Neural progenitor cell (in vitro differentiated cells): ENCODE results near the gene GXYLT1. TPM values are rescaled to one million over a fixed set of nuclear protein-coding genes. Genes with fewer than 3 reads are reported as not detected.

ENCODE experiments used
- DNase-seq: peaks from one replicate; pipeline ENCODE4 v3.0.0-alpha.2; 2016; ENCODE audit warnings: low spot score
- H2AFZ ChIP-seq: fragments of 200-600 bp; sonication (generic); replicated peaks from 2 replicates; pipeline ENCODE4 v1.6.1; 2016; ENCODE audit warnings: antibody characterized with exemption
- H3F3A ChIP-seq: fragments of 200-600 bp; sonication (generic); 2 replicates; pipeline ENCODE4 v1.6.1; 2016; ENCODE audit warnings: antibody characterized with exemption, low read depth
- H3K27ac ChIP-seq: fragments of 200-600 bp; sonication (generic); 2 replicates; pipeline ENCODE4 v1.5.1; 2016; ENCODE audit warnings: mild to moderate bottlenecking
- H3K27me3 ChIP-seq: fragments of 200-600 bp; sonication (generic); 2 replicates; pipeline ENCODE4 v1.6.1; 2016; ENCODE audit warnings: mild to moderate bottlenecking, moderate library complexity
- H3K36me3 ChIP-seq: fragments of 200-600 bp; sonication (generic); 2 replicates; pipeline ENCODE4 v1.5.1; 2016
- H3K4me1 ChIP-seq: fragments of 200-600 bp; sonication (generic); 2 replicates; pipeline ENCODE4 v1.6.1; 2016; ENCODE audit warnings: mixed run types
- H3K4me2 ChIP-seq: fragments of 200-600 bp; sonication (generic); 2 replicates; pipeline ENCODE4 v1.6.1; 2016
- H3K4me3 ChIP-seq: fragments of 200-600 bp; sonication (generic); 2 replicates; pipeline ENCODE4 v1.5.1; 2016
- H3K79me2 ChIP-seq: fragments of 200-600 bp; sonication (generic); 2 replicates; pipeline ENCODE4 v1.6.1; 2016; ENCODE audit warnings: low read depth
- H3K9ac ChIP-seq: fragments of 200-600 bp; sonication (generic); 2 replicates; pipeline ENCODE4 v1.6.1; 2016
- H3K9me3 ChIP-seq: fragments of 200-600 bp; sonication (generic); 2 replicates; pipeline ENCODE4 v1.5.1; 2016; ENCODE audit warnings: low read depth
- H4K20me1 ChIP-seq: fragments of 200-600 bp; sonication (generic); 2 replicates; pipeline ENCODE4 v1.6.1; 2016; ENCODE audit warnings: low read depth
- H3K27ac Mint-ChIP-seq: 3 replicates; pipeline ENCODE4 v1.8.0; 2021; ENCODE audit warnings: mixed read lengths
- H3K27me3 Mint-ChIP-seq: 2 replicates; pipeline ENCODE4 v1.8.0; 2022; ENCODE audit warnings: low read depth, mild to moderate bottlenecking, inconsistent platforms, moderate library complexity, mixed read lengths; ENCODE audit not compliant: insufficient read depth
- H3K36me3 Mint-ChIP-seq: 3 replicates; pipeline ENCODE4 v1.8.0; 2021; ENCODE audit warnings: mixed read lengths
- H3K4me1 Mint-ChIP-seq: 3 replicates; pipeline ENCODE4 v1.8.0; 2021; ENCODE audit warnings: mixed read lengths
- H3K4me3 Mint-ChIP-seq: 3 replicates; pipeline ENCODE4 v1.8.0; 2021; ENCODE audit warnings: mild to moderate bottlenecking, moderate library complexity, mixed read lengths
- H3K9me3 Mint-ChIP-seq: 3 replicates; pipeline ENCODE4 v1.8.0; 2020; ENCODE audit warnings: mixed read lengths
- CTCF ChIP-seq: fragments of 200-600 bp; sonication (generic); IDR thresholded peaks from 2 replicates; pipeline ENCODE4 v1.5.1; 2017; ENCODE audit warnings: antibody characterized with exemption, mild to moderate bottlenecking
- EZH2 ChIP-seq: fragments of 200-600 bp; sonication (generic); IDR thresholded peaks from 2 replicates; pipeline ENCODE4 v1.6.1; 2017; ENCODE audit warnings: antibody characterized with exemption, mild to moderate bottlenecking, moderate library complexity
- EZH2phosphoT487 ChIP-seq: fragments of 200-600 bp; sonication (generic); IDR thresholded peaks from 2 replicates; pipeline ENCODE4 v1.6.1; 2017; ENCODE audit warnings: antibody characterized with exemption
- total RNA-seq: library from RNA; depleted of rRNA; stranded (reverse); fragments of >200 nt; gene quantifications from 2 replicates; pipeline ENCODE4 v1.2.3, GENCODE V29; 2015; ENCODE audit warnings: low replicate concordance

Gene GXYLT1
- total RNA-seq, 1 donor from 2014 or later: 27.5 TPM

GRCh38 chr12:42039577-42039976 is 105.1 kb downstream of the GXYLT1 start:
- H3K9me3 Mint-ChIP-seq: peaks cover 11% of the 10 kb centered on the region
- peaks cover 4% of the 10 kb centered on the region for H3K27me3 Mint-ChIP-seq
- no peak overlapping the region for H3K4me3 ChIP-seq
- no peak overlapping the region for H3K4me3 Mint-ChIP-seq
- H3K27ac Mint-ChIP-seq: no peak overlapping the region
- no peak overlapping the region for H3K4me2 ChIP-seq
- no peaks in the 10 kb centered on the region for H3K27me3 ChIP-seq
- H3K36me3 ChIP-seq: no peaks in the 10 kb centered on the region
- no peaks in the 10 kb centered on the region for H3F3A ChIP-seq
- no peak overlapping the region for H3K27ac ChIP-seq
- no peaks in the 10 kb centered on the region for H3K9me3 ChIP-seq
- H3K4me1 ChIP-seq: no peaks in the 10 kb centered on the region
- H3K9ac ChIP-seq: no peak overlapping the region
- no peaks in the 10 kb centered on the region for H3K79me2 ChIP-seq
- no peak overlapping the region for H2AFZ ChIP-seq
- DNase-seq: no peak
- no peaks in the 10 kb centered on the region for H4K20me1 ChIP-seq
- TF ChIP-seq EZH2 (no peak), EZH2phosphoT487 (no peak), CTCF (no peak)
- H3K4me1 Mint-ChIP-seq: no peaks in the 10 kb centered on the region
- peaks cover 2% of the 10 kb centered on the region for H3K36me3 Mint-ChIP-seq

- H3K79me2 ChIP-seq: no peaks in the 10 kb centered on the region
- H3F3A ChIP-seq: no peaks in the 10 kb centered on the region
- H3K36me3 ChIP-seq: no peaks in the 10 kb centered on the region
- peaks cover 2% of the 10 kb centered on the region for H3K36me3 Mint-ChIP-seq
- peaks cover 11% of the 10 kb centered on the region for H3K9me3 Mint-ChIP-seq
- H4K20me1 ChIP-seq: no peaks in the 10 kb centered on the region
- no peak overlapping the region for H3K27ac Mint-ChIP-seq
- no peaks in the 10 kb centered on the region for H3K9me3 ChIP-seq
- no peak overlapping the region for H3K4me2 ChIP-seq
- H3K4me3 Mint-ChIP-seq: no peak overlapping the region
- no peak for DNase-seq
- H3K4me1 ChIP-seq: no peaks in the 10 kb centered on the region
- no peak overlapping the region for H3K4me3 ChIP-seq
- no peaks in the 10 kb centered on the region for H3K4me1 Mint-ChIP-seq
- no peak for TF ChIP-seq CTCF
- no peak for TF ChIP-seq EZH2
- TF ChIP-seq EZH2phosphoT487: no peak
- no peaks in the 10 kb centered on the region for H3K27me3 ChIP-seq
- peaks cover 4% of the 10 kb centered on the region for H3K27me3 Mint-ChIP-seq
- H3K9ac ChIP-seq: no peak overlapping the region
- no peak overlapping the region for H3K27ac ChIP-seq
- H2AFZ ChIP-seq: no peak overlapping the region
Observed at GRCh38 chr12:42039176-42039575, 105.5 kb downstream of the GXYLT1 start.

DNA sequence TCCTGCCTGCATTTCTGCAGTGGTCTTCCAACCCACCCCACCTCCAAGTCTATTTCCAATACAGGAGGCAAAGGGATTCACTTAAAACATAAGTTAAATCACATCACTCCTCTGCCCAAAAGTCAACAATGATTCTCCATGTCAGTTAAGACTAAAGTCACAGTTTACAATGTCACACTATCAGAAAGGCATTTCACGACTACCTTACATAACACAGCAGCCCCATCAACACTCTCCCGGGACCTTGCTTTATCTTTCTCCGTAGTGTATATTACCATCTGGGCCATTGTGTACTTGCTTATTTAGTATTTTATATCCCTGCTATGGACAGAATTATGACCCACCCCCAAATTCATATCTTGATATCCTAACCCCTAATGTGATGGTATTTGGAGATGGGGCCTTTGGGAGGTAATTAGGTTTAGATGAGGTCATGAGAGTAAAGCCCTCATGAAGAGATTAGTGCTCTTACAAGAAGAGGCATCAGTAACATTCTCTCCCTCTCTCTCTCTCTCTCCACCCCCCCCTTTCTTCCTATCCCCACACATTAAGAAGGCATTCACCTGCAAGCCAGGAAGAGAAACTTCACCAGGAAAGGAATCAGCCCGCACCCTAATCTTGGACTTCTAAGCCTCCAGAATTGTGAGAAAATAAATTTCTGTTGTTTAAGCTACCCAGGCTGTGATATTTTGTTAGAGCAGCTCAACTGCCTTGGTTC is 112.7 kb downstream of the GXYLT1 start:
- no peak overlapping the region for H3K27ac Mint-ChIP-seq
- peaks cover 4% of the 10 kb centered on the region for H3K27me3 Mint-ChIP-seq
- no peak overlapping the region for H3K27ac ChIP-seq
- H2AFZ ChIP-seq: no peak overlapping the region
- H3K79me2 ChIP-seq: no peaks in the 10 kb centered on the region
- peaks cover 8% of the 10 kb centered on the region for H3K9me3 Mint-ChIP-seq
- H3K4me2 ChIP-seq: no peak overlapping the region
- H3K4me3 Mint-ChIP-seq: no peak overlapping the region
- no peaks in the 10 kb centered on the region for H4K20me1 ChIP-seq
- no peaks in the 10 kb centered on the region for H3F3A ChIP-seq
- peaks cover 2% of the 10 kb centered on the region for H3K36me3 Mint-ChIP-seq
- no peaks in the 10 kb centered on the region for H3K4me1 ChIP-seq
- no peak overlapping the region for H3K4me3 ChIP-seq
- no peak for TF ChIP-seq EZH2
- no peak for TF ChIP-seq EZH2phosphoT487
- TF ChIP-seq CTCF: no peak
- no peak overlapping the region for H3K9ac ChIP-seq
- H3K4me1 Mint-ChIP-seq: no peaks in the 10 kb centered on the region
- no peaks in the 10 kb centered on the region for H3K9me3 ChIP-seq
- H3K36me3 ChIP-seq: no peaks in the 10 kb centered on the region
- no peak for DNase-seq
- H3K27me3 ChIP-seq: no peaks in the 10 kb centered on the region

Other genes starting within 250 kb of the GXYLT1 start
- 13.7 and 22.4 TPM in 2 replicates for gene YAF2, start 93.4 kb upstream of the GXYLT1 start, total RNA-seq
- gene ZCRB1, start 181.2 kb upstream of the GXYLT1 start, total RNA-seq: 45.9 and 84.7 TPM in 2 replicates
- gene PPHLN1, start 181.3 kb upstream of the GXYLT1 start, total RNA-seq: 81.5 and 95.5 TPM in 2 replicates